Measurements from ENCODE around the gene CFAP74. TPM values are rescaled to one million over a fixed set of nuclear protein-coding genes. Genes with fewer than 3 reads are reported as not detected.

Gene CFAP74
- total and polyA plus RNA-seq, 2 of the 13 experiments (the other 11 are each of a cell fraction or from before 2014, with no cell fraction given): 0.27 to 0.62 TPM

- TF ChIP-seq REST (IDR thresholded peaks at IDR 0.05; ENCODE audit: borderline replicate concordance in 1 of 2, low read depth in 1 of 2, low read length in 2 of 2): no peak
- no peak for TF ChIP-seq FLYWCH1 (CRISPR knock-in tag; IDR thresholded peaks at IDR 0.05)
- no peak for TF ChIP-seq NCOA1 (CRISPR knock-in tag; IDR thresholded peaks at IDR 0.05)
- TF ChIP-seq IRX3 (CRISPR knock-in tag; IDR thresholded peaks at IDR 0.05; ENCODE audit: borderline replicate concordance, low read depth): peak; percentile 20; the same call in 1 of the 2 replicates
- peak; percentile 92 for TF ChIP-seq RBFOX2 (IDR thresholded peaks at IDR 0.05; ENCODE audit: low read depth, low read length)
- TF ChIP-seq PHB2 (IDR thresholded peaks at IDR 0.05; ENCODE audit: partially characterized antibody): no peak
- TF ChIP-seq ZNF407 (CRISPR knock-in tag; IDR thresholded peaks at IDR 0.05; ENCODE audit: not compliant biosample characterization): no peak
- TF ChIP-seq SOX6 (IDR thresholded peaks at IDR 0.05): no peak
- TF ChIP-seq SOX6 (CRISPR knock-in tag; IDR thresholded peaks at IDR 0.05): peak; percentile 82
- TF ChIP-seq ZNF230 (CRISPR knock-in tag; IDR thresholded peaks at IDR 0.05): no peak; the same call in 1 of the 2 replicates
- TF ChIP-seq ZNF225 (CRISPR knock-in tag; IDR thresholded peaks at IDR 0.05): no peak; the same call in 1 of the 2 replicates
- TF ChIP-seq TBX3 (IDR thresholded peaks at IDR 0.05; ENCODE audit: borderline replicate concordance): no peak
- no peak; the same call in 1 of the 2 replicates for TF ChIP-seq RCOR2 (CRISPR knock-in tag; IDR thresholded peaks at IDR 0.05)
- TF ChIP-seq ZNF691 (CRISPR knock-in tag; IDR thresholded peaks at IDR 0.05; ENCODE audit: borderline replicate concordance, low read depth): no peak
- TF ChIP-seq TEAD2 (CRISPR knock-in tag; IDR thresholded peaks at IDR 0.05): no peak
- no peak for TF ChIP-seq PRPF4 (IDR thresholded peaks at IDR 0.05; ENCODE audit: low read depth, low read length, poor library complexity, severe bottlenecking)
These were observed 46.3 kb upstream of the CFAP74 start, which contains the start of gene PRKCZ (continued) for GRCh38 chr1:2049718-2050431.

Data from HepG2 (cell line).